GM10266 (cell line): ENCODE results near the gene SASH1.
"Not testable (repeated sequence)": the region's sequence is repeated elsewhere in the genome, so short reads cannot be mapped to it uniquely, and the experiment has no call there.

Experiments used
- DNase-seq: peaks from one replicate; pipeline ENCODE4 v3.0.0; 2012; ENCODE audit errors: extremely low spot score
- TF ChIP-seq, protein P1 (sequence below): IDR thresholded peaks from 2 replicates; pipeline ENCODE4 v1.5.1; 2012; ENCODE audit warnings: mild to moderate bottlenecking, low read depth; ENCODE audit not compliant: control insufficient read depth, insufficient read depth; ENCODE audit errors: missing control alignments

The SASH1 gene

GRCh38 chr6:148578489-148578814 is 235.8 kb downstream of the SASH1 start:
- TF ChIP-seq, protein P1, sequence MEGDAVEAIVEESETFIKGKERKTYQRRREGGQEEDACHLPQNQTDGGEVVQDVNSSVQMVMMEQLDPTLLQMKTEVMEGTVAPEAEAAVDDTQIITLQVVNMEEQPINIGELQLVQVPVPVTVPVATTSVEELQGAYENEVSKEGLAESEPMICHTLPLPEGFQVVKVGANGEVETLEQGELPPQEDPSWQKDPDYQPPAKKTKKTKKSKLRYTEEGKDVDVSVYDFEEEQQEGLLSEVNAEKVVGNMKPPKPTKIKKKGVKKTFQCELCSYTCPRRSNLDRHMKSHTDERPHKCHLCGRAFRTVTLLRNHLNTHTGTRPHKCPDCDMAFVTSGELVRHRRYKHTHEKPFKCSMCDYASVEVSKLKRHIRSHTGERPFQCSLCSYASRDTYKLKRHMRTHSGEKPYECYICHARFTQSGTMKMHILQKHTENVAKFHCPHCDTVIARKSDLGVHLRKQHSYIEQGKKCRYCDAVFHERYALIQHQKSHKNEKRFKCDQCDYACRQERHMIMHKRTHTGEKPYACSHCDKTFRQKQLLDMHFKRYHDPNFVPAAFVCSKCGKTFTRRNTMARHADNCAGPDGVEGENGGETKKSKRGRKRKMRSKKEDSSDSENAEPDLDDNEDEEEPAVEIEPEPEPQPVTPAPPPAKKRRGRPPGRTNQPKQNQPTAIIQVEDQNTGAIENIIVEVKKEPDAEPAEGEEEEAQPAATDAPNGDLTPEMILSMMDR: no peak

GRCh38 chr6:148578837-148579565 is 236.4 kb downstream of the SASH1 start:
- TF ChIP-seq, protein P1: no peak

More at GRCh38 chr6:148578489-148578814, 235.8 kb downstream of the SASH1 start:
- DNase-seq: no peak

DNA sequence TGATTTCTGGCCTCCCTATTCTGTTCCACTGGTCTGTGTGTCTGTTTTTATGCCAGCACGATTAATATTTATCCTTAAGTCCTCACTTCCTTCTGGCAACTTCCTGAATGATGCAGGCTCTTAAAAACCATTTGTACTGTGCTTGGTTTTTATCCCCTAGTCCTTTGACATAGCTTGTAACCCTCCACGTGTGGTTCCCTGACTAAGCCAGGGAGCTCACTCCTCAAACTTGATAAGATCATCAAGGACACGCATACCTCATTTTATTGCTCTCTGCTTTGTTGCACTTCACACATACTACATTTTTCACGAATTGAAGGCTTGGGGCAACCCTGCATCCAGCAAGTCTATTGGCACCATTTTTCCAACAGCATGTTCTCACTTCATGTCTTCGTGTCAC is 237.8 kb downstream of the SASH1 start:
- TF ChIP-seq, protein P1: no peak
- DNase-seq: no peak

More at GRCh38 chr6:148578837-148579565, 236.4 kb downstream of the SASH1 start:
- no peak for DNase-seq

- TF ChIP-seq, protein P1: no peak
- DNase-seq: no peak
Measured at GRCh38 chr6:148583631-148584030, 241.0 kb downstream of the SASH1 start.

- not testable (repeated sequence) for DNase-seq
Measured at GRCh38 chr6:148585641-148586040, 243.0 kb downstream of the SASH1 start.

GRCh38 chr6:148590883-148591282 is 248.2 kb downstream of the SASH1 start:
- no peak for DNase-seq
- TF ChIP-seq, protein P1: no peak

DNA sequence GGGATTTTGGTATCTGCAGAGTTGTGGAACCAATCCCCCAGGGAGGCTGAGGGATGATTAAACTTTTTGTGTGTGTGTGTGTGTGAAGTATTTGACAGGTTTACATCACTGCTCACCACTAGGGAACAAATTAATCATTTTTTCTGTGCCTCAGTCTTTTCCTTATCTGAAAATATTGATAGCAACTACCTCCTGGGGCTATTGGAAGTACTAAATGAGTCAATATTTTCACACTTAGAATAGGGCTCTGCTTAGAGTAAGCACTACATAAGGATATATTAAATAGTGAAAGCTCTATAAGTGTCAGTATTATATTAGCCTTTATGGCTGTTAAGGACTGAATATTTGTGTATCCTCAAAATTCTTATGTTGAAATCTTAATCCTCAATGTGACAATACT is 249.0 kb downstream of the SASH1 start:
- DNase-seq: no peak
- TF ChIP-seq, protein P1: no peak
